Measurements from ENCODE around the gene LUZP2. TPM values are rescaled to one million over a fixed set of nuclear protein-coding genes. Genes with fewer than 3 reads are reported as not detected.
"Not testable (repeated sequence)": the region's sequence is repeated elsewhere in the genome, so short reads cannot be mapped to it uniquely, and the experiment has no call there.

Gene LUZP2
- total RNA-seq, 1 donor from 2014 or later, result 2.1 TPM

DNA sequence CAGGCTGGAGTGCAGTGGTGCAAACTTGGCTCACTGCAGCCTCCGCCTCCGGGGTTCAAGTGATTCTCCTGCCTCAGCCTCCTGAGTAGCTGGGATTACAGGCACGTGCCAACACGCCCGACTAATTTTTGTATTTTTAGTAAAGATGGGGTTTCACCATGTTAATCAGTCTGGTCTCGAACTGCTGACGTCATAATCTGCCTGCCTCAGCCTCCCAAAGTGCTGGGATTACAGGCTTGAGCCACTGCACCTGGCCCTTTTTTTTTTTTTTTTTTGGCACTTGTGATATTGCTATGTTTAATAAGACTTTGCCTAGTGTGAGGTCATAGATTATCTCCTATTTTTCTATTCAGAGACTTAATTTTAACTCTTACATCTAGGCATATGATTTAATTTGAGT is 497.1 kb downstream of the LUZP2 start:
- H3K36me3 ChIP-seq (ENCODE audit: control insufficient read depth in 3 of 3, insufficient read depth in 3 of 3, low read length in 3 of 3); H3K9me3 ChIP-seq (ENCODE audit: control insufficient read depth in 3 of 3, low read length in 3 of 3); H3K4me1 ChIP-seq (ENCODE audit: control insufficient read depth in 3 of 3, insufficient read depth in 3 of 3, low read length in 3 of 3); H3K9ac ChIP-seq (ENCODE audit: low read depth in 1 of 3, low read length in 3 of 3); H3K4me3 ChIP-seq (ENCODE audit: low read length in 3 of 3); H3K27me3 ChIP-seq (ENCODE audit: control insufficient read depth in 3 of 3, insufficient read depth in 3 of 3, low read length in 3 of 3); H3K27ac ChIP-seq (ENCODE audit: low read depth, low read length): not testable (repeated sequence)

DNA sequence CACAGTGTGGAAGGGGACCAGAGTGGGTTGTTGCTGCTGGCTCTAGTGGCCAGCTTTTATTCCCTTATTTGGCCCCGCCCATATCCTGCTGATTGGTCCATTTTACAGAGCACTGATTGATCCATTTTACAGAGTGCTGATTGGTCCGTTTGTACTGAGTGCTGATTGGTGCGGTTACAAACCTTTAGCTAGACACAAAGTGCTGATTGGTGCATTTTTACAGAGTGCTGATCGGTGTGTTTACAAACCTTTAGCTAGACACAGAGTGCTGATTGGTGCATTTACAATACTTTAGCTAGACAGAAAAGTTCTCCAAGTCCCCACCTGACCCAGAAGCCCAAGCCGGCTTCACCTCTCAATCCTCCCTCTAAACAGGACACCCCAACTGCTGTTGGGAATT is 503.1 kb downstream of the LUZP2 start:
- H3K9ac ChIP-seq (ENCODE audit: low read depth in 1 of 3, low read length in 3 of 3); H3K27me3 ChIP-seq (ENCODE audit: control insufficient read depth in 3 of 3, insufficient read depth in 3 of 3, low read length in 3 of 3); H3K36me3 ChIP-seq (ENCODE audit: control insufficient read depth in 3 of 3, insufficient read depth in 3 of 3, low read length in 3 of 3); H3K4me1 ChIP-seq (ENCODE audit: control insufficient read depth in 3 of 3, insufficient read depth in 3 of 3, low read length in 3 of 3); H3K9me3 ChIP-seq (ENCODE audit: control insufficient read depth in 3 of 3, low read length in 3 of 3); H3K27ac ChIP-seq (ENCODE audit: low read depth, low read length); H3K4me3 ChIP-seq (ENCODE audit: low read length in 3 of 3): not testable (repeated sequence)

DNA sequence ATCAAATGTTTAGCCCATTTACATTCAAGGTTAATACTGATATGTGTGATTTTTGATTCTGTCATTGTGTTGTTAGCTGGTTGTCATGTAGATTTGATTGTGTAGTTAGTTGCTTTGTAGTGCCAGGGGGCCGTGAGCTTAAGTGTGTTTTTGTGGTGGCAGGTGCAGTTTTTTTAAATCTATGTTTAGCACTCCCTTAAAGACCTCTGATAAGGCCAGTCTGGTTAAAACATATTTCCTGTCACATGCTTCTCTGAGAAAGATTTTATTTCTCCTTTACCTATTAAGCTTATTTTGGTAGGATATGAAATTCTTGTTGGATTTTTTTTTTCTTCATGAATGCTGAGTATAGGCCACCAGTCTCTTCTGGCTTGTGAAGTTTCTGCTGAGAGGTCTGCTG is 540.6 kb downstream of the LUZP2 start:
- H3K27me3 ChIP-seq (ENCODE audit: control insufficient read depth in 3 of 3, insufficient read depth in 3 of 3, low read length in 3 of 3), result no peaks in the 10 kb centered on the region
- H3K9me3 ChIP-seq (ENCODE audit: control insufficient read depth in 3 of 3, low read length in 3 of 3), result no peaks in the 10 kb centered on the region
- H3K4me1 ChIP-seq (ENCODE audit: control insufficient read depth in 3 of 3, insufficient read depth in 3 of 3, low read length in 3 of 3), result no peaks in the 10 kb centered on the region
- no peaks in the 10 kb centered on the region for H3K36me3 ChIP-seq (ENCODE audit: control insufficient read depth in 3 of 3, insufficient read depth in 3 of 3, low read length in 3 of 3)
- H3K27ac ChIP-seq (ENCODE audit: low read depth, low read length), result no peak overlapping the region
- no peak overlapping the region for H3K9ac ChIP-seq (ENCODE audit: low read depth in 1 of 3, low read length in 3 of 3)
- H3K4me3 ChIP-seq (ENCODE audit: low read length in 3 of 3), result no peak overlapping the region

DNA sequence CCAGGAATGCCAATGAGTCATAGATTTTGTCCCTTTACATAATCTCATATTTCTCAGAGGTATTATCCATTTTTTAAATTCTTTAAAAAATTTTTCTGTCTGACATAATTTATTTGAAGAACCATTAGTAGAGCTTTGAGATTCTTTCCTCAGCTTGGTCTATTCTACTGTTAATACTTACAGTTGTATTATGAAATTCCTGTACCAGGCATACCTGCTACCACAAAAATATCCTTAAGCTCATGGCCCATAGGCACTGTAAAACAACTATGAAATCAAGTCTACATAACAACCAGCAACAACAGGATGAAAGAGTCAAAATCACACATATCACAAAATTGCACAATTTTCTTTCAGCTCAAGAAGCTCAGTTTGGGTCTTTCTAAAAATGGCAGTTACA is 541.3 kb downstream of the LUZP2 start:
- Histone ChIP-seq H3K4me3 (ENCODE audit: low read length in 3 of 3) (no peak overlapping the region), H3K27me3 (ENCODE audit: control insufficient read depth in 3 of 3, insufficient read depth in 3 of 3, low read length in 3 of 3) (no peaks in the 10 kb centered on the region), H3K4me1 (ENCODE audit: control insufficient read depth in 3 of 3, insufficient read depth in 3 of 3, low read length in 3 of 3) (no peaks in the 10 kb centered on the region), H3K27ac (ENCODE audit: low read depth, low read length) (no peak overlapping the region), H3K36me3 (ENCODE audit: control insufficient read depth in 3 of 3, insufficient read depth in 3 of 3, low read length in 3 of 3) (no peaks in the 10 kb centered on the region), H3K9ac (ENCODE audit: low read depth in 1 of 3, low read length in 3 of 3) (no peak overlapping the region), H3K9me3 (ENCODE audit: control insufficient read depth in 3 of 3, low read length in 3 of 3) (no peaks in the 10 kb centered on the region)

DNA sequence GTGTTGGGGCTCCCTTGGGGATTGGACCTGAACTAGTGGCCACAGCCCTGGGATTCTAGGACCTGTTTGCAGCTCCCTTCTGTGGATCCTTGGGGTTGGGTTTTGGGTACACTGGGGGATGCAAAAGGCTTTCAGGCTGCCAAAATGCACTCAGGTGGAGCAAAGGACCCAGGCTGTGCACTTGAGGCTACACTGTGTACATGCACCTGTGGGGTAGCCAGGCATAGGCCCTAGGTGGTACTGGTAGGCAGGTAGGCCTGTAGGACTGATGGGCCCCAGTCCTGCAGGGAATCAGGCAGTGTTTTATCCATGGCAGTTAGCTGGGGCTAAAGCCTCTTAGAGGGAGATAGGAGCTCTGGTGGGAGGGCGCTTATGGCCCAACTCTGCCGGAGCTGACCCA is 542.3 kb downstream of the LUZP2 start:
- Histone ChIP-seq H3K4me3 (ENCODE audit: low read length in 3 of 3) (no peak overlapping the region), H3K9ac (ENCODE audit: low read depth in 1 of 3, low read length in 3 of 3) (no peak overlapping the region), H3K9me3 (ENCODE audit: control insufficient read depth in 3 of 3, low read length in 3 of 3) (no peaks in the 10 kb centered on the region), H3K36me3 (ENCODE audit: control insufficient read depth in 3 of 3, insufficient read depth in 3 of 3, low read length in 3 of 3) (no peaks in the 10 kb centered on the region), H3K27me3 (ENCODE audit: control insufficient read depth in 3 of 3, insufficient read depth in 3 of 3, low read length in 3 of 3) (no peaks in the 10 kb centered on the region), H3K27ac (ENCODE audit: low read depth, low read length) (no peak overlapping the region), H3K4me1 (ENCODE audit: control insufficient read depth in 3 of 3, insufficient read depth in 3 of 3, low read length in 3 of 3) (no peaks in the 10 kb centered on the region)

DNA sequence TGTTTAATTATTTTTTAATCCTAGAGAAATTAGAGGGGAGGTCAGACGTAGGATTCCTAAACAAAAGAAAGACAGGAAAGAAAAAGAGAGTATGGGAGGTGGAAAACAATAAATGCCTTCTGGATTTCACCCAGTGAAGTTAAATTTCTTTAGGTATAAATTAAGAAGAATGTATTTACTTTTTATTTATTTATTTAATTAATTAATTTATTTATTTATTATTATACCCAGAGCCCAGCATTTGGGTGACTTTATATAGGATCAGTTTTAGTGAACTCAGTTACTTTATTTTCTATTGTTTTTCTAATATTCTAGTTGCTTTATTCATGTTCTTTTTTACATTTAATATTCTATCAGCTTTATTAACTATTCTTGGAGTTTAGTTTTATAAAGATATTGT is 551.8 kb downstream of the LUZP2 start:
- no peaks in the 10 kb centered on the region for H3K36me3 ChIP-seq (ENCODE audit: control insufficient read depth in 3 of 3, insufficient read depth in 3 of 3, low read length in 3 of 3)
- H3K9me3 ChIP-seq (ENCODE audit: control insufficient read depth in 3 of 3, low read length in 3 of 3), result no peaks in the 10 kb centered on the region
- no peaks in the 10 kb centered on the region for H3K27me3 ChIP-seq (ENCODE audit: control insufficient read depth in 3 of 3, insufficient read depth in 3 of 3, low read length in 3 of 3)
- no peak overlapping the region for H3K9ac ChIP-seq (ENCODE audit: low read depth in 1 of 3, low read length in 3 of 3)
- H3K4me1 ChIP-seq (ENCODE audit: control insufficient read depth in 3 of 3, insufficient read depth in 3 of 3, low read length in 3 of 3), result no peaks in the 10 kb centered on the region
- no peak overlapping the region for H3K4me3 ChIP-seq (ENCODE audit: low read length in 3 of 3)
- no peak overlapping the region for H3K27ac ChIP-seq (ENCODE audit: low read depth, low read length)

DNA sequence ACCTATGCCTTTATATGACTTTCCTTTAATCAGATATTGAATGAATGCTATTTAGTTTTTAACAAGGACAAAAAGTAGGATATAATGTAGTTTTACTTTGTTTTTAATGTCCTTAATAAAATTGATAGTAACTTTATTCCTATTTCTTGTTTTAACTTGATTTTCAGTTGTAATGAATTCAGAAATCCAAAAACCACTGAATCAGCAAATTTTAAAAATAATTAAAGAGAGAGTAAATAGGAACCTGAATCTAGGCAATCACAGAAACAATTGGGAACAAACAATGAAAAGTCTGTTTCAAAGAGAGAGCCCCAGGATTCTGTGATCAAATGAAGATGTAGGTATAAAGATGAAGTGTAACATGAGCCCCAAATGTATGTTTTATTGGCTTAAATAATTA is 556.0 kb downstream of the LUZP2 start:
- Histone ChIP-seq H3K4me1 (ENCODE audit: control insufficient read depth in 3 of 3, insufficient read depth in 3 of 3, low read length in 3 of 3) (no peaks in the 10 kb centered on the region), H3K27ac (ENCODE audit: low read depth, low read length) (no peak overlapping the region), H3K4me3 (ENCODE audit: low read length in 3 of 3) (no peak overlapping the region), H3K9ac (ENCODE audit: low read depth in 1 of 3, low read length in 3 of 3) (no peak overlapping the region), H3K27me3 (ENCODE audit: control insufficient read depth in 3 of 3, insufficient read depth in 3 of 3, low read length in 3 of 3) (no peaks in the 10 kb centered on the region), H3K9me3 (ENCODE audit: control insufficient read depth in 3 of 3, low read length in 3 of 3) (no peaks in the 10 kb centered on the region), H3K36me3 (ENCODE audit: control insufficient read depth in 3 of 3, insufficient read depth in 3 of 3, low read length in 3 of 3) (no peaks in the 10 kb centered on the region)

DNA sequence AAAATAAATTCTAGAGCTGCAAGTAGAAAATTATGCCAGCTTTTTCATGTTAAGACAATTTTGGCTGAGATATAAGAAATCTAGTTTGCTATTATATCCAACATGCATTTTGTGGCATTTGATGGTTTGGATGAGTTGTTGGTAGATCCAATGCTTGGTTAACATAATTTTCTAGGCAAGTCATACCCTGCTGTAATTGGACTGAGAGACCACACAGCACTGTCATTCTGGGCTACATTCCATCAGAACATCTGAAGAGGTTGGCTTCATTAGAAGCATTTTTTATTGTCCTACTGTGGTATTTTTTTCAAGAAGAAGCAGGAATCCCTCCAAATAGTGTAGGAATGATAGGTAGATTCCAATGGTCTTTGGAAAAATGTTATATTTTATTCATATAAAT is 561.0 kb downstream of the LUZP2 start:
- Histone ChIP-seq H3K4me1 (ENCODE audit: control insufficient read depth in 3 of 3, insufficient read depth in 3 of 3, low read length in 3 of 3) (no peaks in the 10 kb centered on the region), H3K9ac (ENCODE audit: low read depth in 1 of 3, low read length in 3 of 3) (no peak overlapping the region), H3K4me3 (ENCODE audit: low read length in 3 of 3) (no peak overlapping the region), H3K27ac (ENCODE audit: low read depth, low read length) (no peak overlapping the region), H3K9me3 (ENCODE audit: control insufficient read depth in 3 of 3, low read length in 3 of 3) (no peaks in the 10 kb centered on the region), H3K27me3 (ENCODE audit: control insufficient read depth in 3 of 3, insufficient read depth in 3 of 3, low read length in 3 of 3) (no peaks in the 10 kb centered on the region), H3K36me3 (ENCODE audit: control insufficient read depth in 3 of 3, insufficient read depth in 3 of 3, low read length in 3 of 3) (no peaks in the 10 kb centered on the region)

DNA sequence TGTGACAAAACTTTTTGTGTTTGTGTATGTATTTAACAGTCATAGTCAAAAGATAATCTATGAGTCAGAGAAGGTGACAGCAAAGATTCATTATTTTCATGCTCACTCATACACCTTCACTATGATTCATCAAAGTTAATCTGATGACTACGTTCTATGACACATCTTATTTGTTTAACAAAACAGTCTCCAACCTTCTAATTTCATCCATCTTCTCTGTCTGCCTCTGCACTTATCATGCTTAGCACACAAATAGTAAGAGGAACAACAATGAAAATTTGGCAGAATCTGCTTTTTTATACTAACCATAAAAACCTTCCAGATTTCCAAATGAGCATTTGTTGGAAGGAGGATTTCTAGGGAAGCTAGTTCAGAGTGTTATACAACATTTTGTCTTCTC is 568.9 kb downstream of the LUZP2 start:
- H3K9me3 ChIP-seq (ENCODE audit: control insufficient read depth in 3 of 3, low read length in 3 of 3), result no peaks in the 10 kb centered on the region
- H3K4me1 ChIP-seq (ENCODE audit: control insufficient read depth in 3 of 3, insufficient read depth in 3 of 3, low read length in 3 of 3), result no peaks in the 10 kb centered on the region
- H3K27ac ChIP-seq (ENCODE audit: low read depth, low read length), result no peak overlapping the region
- no peak overlapping the region for H3K4me3 ChIP-seq (ENCODE audit: low read length in 3 of 3)
- H3K9ac ChIP-seq (ENCODE audit: low read depth in 1 of 3, low read length in 3 of 3), result no peak overlapping the region
- H3K36me3 ChIP-seq (ENCODE audit: control insufficient read depth in 3 of 3, insufficient read depth in 3 of 3, low read length in 3 of 3), result no peaks in the 10 kb centered on the region
- H3K27me3 ChIP-seq (ENCODE audit: control insufficient read depth in 3 of 3, insufficient read depth in 3 of 3, low read length in 3 of 3), result no peaks in the 10 kb centered on the region

DNA sequence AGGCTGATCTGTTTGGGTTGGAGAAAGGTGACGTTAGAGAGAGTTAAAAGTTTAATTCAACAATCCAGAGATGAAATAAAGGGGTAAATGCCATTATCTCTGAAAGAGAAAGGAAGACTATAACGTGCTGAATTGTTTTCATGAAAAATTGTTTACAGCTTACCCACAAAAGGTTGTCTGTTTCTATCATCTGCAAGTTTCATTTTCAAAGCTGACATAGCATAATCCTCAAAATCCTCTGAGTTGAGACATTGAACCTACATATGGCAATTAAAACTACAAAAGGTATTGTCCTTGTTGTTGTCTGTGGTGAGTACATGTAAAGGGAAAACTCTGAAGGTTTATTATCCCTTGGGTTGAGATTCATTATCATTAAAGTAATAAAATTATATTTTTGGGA is 569.9 kb downstream of the LUZP2 start:
- H3K36me3 ChIP-seq (ENCODE audit: control insufficient read depth in 3 of 3, insufficient read depth in 3 of 3, low read length in 3 of 3), result no peaks in the 10 kb centered on the region
- H3K27ac ChIP-seq (ENCODE audit: low read depth, low read length), result no peak overlapping the region
- H3K9me3 ChIP-seq (ENCODE audit: control insufficient read depth in 3 of 3, low read length in 3 of 3), result no peaks in the 10 kb centered on the region
- no peaks in the 10 kb centered on the region for H3K27me3 ChIP-seq (ENCODE audit: control insufficient read depth in 3 of 3, insufficient read depth in 3 of 3, low read length in 3 of 3)
- no peak overlapping the region for H3K4me3 ChIP-seq (ENCODE audit: low read length in 3 of 3)
- H3K4me1 ChIP-seq (ENCODE audit: control insufficient read depth in 3 of 3, insufficient read depth in 3 of 3, low read length in 3 of 3), result no peaks in the 10 kb centered on the region
- no peak overlapping the region for H3K9ac ChIP-seq (ENCODE audit: low read depth in 1 of 3, low read length in 3 of 3)

DNA sequence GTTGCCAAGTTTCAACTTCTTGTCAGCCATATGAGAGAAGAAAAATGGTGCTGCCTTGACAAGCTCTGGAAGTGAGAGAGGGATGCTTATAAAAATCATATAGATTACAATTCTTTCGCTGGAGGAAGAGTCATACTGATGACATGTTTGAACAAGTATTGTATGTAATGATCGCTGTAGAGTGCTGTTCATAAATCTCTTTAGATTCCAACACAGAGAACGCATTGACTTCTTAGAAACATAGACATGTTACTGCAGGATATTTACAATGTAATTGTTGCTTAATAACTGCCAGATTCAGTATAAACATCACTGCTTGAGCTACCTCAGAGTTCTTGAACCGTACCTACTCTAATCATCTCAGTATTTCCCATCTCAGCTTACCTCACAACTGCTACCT is 571.6 kb downstream of the LUZP2 start:
- H3K9ac ChIP-seq (ENCODE audit: low read depth in 1 of 3, low read length in 3 of 3), result no peak overlapping the region
- no peaks in the 10 kb centered on the region for H3K27me3 ChIP-seq (ENCODE audit: control insufficient read depth in 3 of 3, insufficient read depth in 3 of 3, low read length in 3 of 3)
- H3K36me3 ChIP-seq (ENCODE audit: control insufficient read depth in 3 of 3, insufficient read depth in 3 of 3, low read length in 3 of 3), result no peaks in the 10 kb centered on the region
- no peaks in the 10 kb centered on the region for H3K9me3 ChIP-seq (ENCODE audit: control insufficient read depth in 3 of 3, low read length in 3 of 3)
- H3K27ac ChIP-seq (ENCODE audit: low read depth, low read length), result no peak overlapping the region
- no peak overlapping the region for H3K4me3 ChIP-seq (ENCODE audit: low read length in 3 of 3)
- no peaks in the 10 kb centered on the region for H3K4me1 ChIP-seq (ENCODE audit: control insufficient read depth in 3 of 3, insufficient read depth in 3 of 3, low read length in 3 of 3)

Data from skeletal muscle tissue (tissue), 4 donors.